Esophagus muscularis mucosa (tissue), 3 donors: ENCODE data around the gene MAP2.

Experiments used
- POLR2A ChIP-seq: fragments of 450-650 bp; IDR thresholded peaks from one replicate; pipeline ENCODE4 v1.6.1; 2017; ENCODE audit warnings: antibody characterized with exemption, moderate library complexity, mild to moderate bottlenecking, low read depth
- POLR2AphosphoS5 ChIP-seq, 2 donors: sonication (generic); formaldehyde crosslinking; IDR thresholded peaks; one replicate each; pipeline ENCODE4 v1.6.1; 2017; ENCODE audit warnings: antibody characterized with exemption in 2 of 2
- TF ChIP-seq, protein P1 (sequence below), 3 experiments: fragments of 200-600 bp in 2 of 3; fragments of 450-650 bp in 1 of 3; sonication (generic) in 2 of 3; IDR thresholded peaks; one replicate each; pipeline ENCODE4 v1.5.1; 2017 to 2019; ENCODE audit warnings: antibody characterized with exemption in 3 of 3, mild to moderate bottlenecking in 2 of 3, moderate library complexity in 1 of 3

GRCh38 chr2:209401788-209402187, 22.1 kb upstream of the MAP2 start:
- TF ChIP-seq, protein P1, sequence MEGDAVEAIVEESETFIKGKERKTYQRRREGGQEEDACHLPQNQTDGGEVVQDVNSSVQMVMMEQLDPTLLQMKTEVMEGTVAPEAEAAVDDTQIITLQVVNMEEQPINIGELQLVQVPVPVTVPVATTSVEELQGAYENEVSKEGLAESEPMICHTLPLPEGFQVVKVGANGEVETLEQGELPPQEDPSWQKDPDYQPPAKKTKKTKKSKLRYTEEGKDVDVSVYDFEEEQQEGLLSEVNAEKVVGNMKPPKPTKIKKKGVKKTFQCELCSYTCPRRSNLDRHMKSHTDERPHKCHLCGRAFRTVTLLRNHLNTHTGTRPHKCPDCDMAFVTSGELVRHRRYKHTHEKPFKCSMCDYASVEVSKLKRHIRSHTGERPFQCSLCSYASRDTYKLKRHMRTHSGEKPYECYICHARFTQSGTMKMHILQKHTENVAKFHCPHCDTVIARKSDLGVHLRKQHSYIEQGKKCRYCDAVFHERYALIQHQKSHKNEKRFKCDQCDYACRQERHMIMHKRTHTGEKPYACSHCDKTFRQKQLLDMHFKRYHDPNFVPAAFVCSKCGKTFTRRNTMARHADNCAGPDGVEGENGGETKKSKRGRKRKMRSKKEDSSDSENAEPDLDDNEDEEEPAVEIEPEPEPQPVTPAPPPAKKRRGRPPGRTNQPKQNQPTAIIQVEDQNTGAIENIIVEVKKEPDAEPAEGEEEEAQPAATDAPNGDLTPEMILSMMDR (IDR thresholded peaks at IDR 0.05), result no peak
- TF ChIP-seq POLR2A (no peak), POLR2AphosphoS5 (IDR thresholded peaks at IDR 0.05) (no peak)
